Measurements from ENCODE around the gene WWOX.

WWOX gene

DNA sequence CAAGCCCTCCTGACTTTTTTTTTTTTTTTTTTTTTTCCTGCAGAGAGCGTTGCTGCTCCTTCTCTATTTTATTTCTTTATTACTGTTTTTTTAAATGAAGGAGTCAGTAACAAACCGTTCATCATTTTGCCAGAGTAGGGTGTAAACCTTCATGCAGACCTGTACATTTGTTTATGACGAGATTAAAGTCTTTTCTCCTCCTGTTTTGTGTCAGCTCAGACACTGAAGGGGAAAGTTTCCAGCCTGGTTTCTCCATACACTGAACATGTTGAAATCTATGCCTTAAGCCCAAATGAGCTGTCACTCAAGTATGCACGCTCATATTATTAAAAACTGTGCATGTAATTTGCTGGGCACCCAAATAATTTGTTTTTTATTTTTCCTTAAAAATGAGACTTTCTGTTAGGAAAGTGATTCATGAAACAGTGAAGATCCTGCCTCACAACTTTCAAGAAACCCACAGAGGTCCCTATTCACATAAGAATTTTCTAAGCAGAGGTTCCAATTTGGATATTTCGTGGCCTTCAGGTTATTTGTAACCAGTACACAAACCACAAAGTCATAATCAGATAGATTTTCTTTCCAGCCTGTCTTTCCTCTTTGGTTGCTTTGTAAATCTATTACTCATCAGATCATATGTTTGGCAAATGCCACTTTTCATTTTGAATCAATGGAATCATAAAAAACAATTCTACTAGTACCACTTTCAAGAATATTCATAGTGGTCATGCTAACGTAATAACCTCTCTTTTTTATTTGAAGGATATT lies 800.8 kb downstream of the WWOX start:
- no peak for DNase-seq (ENCODE audit: low read depth in 2 of 2)

DNA sequence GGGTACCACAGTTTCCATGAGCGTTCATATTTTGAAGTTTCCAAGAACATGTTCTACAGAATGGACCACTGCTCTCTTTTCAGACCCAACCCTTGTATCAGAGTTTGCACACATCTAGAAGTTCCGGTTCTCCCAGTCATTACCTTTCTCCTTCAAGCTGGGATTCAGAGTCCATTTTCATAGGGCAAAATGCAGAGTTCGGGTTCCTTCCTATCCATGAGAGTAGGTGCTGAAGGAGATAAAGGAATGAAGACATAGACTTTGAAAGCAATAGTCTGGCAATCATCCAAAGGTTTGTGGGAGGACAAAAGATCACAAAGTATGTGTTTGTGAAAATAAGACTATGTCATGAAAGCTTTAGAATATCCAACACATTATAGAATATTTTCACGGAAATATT lies 801.5 kb downstream of the WWOX start:
- DNase-seq (ENCODE audit: low read depth in 2 of 2) = no peak

DNA sequence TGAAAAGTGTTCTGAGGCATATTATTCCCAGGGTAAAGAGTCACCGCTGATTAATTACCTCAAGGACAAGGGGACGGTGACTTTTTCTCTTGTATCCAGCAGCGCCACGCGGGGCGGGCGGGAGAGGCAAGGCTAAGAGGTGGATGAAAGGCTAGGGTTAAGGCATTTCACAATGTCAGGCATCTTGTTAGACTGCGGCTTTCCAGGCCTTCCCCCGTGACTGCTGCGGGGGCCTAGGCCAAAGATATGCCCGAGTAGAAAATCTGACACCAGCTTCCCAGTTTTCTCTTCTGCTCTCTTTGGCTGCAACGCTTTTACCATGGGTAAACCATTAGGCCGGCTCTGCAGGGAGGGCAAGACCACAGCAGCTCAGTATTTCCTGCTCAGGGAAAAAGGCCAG lies 802.9 kb downstream of the WWOX start:
- DNase-seq (ENCODE audit: low read depth in 2 of 2) = no peak

DNA sequence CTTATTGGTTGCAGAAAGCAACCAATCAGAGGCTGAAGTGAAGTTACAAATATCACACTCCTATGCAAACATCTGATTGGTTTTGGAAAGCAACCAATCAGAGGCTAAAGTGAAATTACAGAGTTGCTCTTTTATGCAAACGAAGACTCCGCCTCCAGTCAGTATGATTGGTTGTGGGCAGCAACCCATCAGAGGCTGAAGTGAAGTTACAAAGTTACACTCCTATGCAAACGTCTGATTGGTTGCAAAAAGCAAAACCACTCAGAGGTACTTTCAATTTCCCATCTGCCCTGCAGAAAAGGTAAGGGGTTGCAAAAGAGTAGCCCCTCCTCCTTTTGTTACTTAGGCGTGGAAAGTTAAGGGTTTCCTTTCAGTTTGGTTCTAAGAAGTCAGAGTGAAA lies 803.8 kb downstream of the WWOX start:
- no peak for DNase-seq (ENCODE audit: low read depth in 2 of 2)

DNA sequence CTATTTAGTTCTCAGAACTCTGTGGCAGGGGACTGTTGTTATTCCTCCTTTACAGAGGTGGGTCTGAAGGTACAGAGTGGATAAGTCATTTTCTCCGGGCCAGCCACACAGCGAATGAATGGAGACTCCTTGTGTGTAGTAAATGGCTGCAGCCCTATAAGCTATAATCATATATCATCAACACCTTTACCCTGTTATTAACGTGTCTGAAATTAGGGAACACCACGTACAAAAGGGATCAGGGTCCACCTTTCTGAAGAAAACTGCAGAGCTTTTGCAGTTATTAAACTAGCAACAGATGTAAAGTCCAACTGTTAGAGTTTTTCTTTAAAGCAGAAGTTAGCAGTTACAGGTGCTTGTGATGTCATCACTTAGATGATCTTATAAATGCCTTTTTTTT lies 804.4 kb downstream of the WWOX start:
- no peak for DNase-seq (ENCODE audit: low read depth in 2 of 2)

DNA sequence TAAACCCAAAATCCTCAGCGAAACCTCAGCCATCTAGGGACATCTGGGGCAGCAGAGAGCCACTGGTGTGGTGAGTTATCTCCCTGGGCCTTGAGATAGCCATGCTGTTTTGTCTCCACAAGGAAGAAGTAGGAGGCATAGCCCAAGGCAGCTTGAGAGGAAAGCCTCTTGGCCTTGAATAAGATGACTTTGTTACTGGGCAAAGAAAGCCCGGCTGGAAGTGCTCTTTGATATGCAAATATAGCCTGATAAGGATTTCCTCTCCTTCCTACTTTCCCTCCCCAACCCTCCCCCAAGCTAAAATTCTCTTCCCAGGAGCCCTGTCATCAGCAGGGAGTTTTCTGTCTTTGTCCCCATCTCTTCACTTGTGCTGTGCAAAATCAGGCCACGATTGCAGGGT lies 806.7 kb downstream of the WWOX start:
- DNase-seq (ENCODE audit: low read depth in 2 of 2) = no peak

DNA sequence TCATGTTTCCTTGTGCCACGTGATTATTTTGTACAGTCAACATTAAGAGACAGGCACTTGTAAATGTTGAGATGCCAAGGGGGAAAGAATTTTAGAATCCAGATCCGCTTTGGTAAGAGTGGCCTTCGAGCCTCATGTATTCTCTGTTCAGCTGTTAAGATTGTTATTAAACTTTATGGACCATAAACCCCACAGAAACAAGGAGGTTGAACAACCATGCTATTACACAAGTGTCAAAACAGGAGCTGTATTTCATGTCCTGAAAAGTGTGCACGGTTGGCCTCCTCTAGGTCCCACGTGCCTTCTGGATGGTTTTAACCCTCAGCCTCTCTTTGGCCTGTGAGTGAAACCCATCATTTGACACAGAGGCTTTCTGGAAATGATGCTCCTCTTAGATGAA lies 809.8 kb downstream of the WWOX start:
- DNase-seq (ENCODE audit: low read depth in 2 of 2) = no peak

DNA sequence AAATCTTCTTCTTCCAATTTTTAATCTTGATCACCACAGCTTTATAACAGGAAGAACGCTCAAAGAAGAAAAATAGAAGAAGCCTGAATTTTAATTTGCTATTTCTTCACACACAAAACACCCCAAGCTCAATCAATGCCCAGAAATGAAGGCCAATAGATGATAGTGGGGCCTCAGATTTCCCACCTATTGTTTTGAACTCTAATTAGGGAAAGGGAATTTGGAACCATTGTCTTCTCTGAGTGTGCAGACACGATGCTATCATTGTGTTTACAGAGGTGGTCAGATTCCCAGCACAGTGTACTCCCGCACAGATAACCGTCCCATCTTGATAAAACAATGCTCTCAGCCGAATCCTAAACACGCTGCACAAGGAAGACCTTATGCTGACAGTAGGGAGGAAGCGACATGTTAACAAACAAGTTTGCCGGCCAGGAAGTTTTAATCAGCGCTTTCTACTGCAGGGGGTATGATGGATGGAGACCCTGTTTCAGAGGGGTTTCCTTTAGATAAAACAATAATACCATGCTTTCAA lies 816.4 kb downstream of the WWOX start:
- no peak for DNase-seq (ENCODE audit: low read depth in 2 of 2)

DNA sequence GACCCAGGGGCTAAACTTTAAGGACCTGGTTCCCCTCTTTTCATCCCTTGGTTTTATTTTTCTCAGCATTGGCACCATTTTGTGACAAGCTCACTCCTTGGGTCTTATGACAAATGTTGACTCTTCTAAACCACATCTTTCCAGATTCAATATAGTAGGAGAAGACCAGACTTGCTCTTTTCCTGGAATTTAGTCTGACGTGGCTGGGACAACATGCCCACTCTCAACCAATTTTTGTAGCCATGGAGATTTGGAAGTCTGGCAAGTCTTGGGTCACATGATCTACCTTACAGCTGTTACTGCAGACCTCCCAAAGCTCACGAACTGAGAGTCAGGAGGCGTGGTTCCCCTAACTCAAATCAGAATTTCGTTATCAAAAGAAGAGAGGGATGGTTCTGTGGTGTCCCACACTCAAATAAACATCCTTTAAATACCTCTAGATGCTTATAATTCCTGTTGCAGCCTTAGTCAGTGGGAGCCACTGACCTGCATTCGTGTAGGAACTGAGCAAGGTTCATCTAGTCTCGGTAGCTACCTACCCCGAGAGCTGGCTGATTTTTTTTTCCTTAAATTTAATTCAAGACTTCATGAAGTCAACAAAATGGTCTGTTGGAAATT lies 817.6 kb downstream of the WWOX start:
- DNase-seq (ENCODE audit: low read depth in 2 of 2) = no peak

DNA sequence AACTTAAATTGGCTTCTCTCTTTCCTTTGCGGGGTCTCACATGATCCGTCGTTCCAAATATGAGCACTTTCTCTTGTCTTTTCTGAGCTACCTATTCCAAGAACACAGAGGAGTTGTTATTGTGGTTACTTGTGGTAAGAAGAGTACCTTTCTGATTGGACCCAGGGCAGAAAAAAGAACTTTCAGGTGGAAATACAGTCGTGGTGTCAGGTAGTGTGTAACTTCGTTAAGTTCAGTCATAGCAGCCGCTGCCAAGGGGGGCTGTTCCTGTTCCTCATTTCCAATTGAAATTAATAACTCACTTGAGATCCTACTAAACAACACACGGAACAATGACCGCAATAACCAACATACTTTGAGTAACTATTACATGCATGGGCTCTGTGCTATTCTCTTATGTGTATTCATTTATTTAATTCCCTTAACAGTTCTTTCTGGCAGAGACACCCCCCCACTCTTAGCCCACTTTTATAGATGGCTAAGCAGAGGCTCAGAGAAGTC lies 819.4 kb downstream of the WWOX start:
- DNase-seq (ENCODE audit: low read depth in 2 of 2) = no peak

DNA sequence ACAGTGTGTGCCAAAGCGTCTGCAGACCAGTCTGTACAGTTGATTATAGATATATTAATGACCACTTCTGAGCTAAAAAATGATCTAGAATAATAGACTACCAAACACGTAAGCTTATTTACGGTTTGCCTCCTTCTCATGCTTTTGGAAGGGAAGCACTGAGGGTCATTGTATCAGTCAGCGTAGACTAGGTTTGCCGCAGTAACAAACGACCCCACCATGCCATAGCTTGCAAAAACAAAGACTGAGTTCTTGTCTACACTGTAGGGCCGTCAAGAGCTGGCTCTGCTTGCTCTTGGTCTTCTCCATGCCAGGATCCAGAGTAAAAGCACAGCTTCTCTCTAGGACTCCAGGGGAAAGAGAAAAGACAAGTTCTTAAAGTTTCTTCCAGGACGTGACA lies 820.4 kb downstream of the WWOX start:
- no peak for DNase-seq (ENCODE audit: low read depth in 2 of 2)

DNA sequence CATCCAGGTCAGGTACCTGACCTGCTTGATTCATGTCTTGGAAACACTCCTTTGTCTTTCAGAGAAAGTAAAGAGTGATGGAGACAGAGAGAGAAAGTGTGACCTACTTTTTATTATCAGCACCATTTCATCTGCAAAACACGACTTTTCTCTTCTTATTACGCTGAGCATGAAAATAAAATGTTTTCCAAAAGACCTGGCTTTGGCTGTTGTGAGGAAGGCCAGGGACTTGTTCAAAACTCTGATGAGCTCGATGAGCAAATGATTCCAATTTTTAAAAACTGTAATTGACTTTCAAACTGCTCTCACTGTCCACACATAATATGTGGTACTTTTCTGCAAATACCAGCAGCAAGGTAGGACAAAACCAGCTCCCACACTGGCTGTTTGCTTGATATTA lies 821.2 kb downstream of the WWOX start:
- DNase-seq (ENCODE audit: low read depth in 2 of 2) = no peak

DNA sequence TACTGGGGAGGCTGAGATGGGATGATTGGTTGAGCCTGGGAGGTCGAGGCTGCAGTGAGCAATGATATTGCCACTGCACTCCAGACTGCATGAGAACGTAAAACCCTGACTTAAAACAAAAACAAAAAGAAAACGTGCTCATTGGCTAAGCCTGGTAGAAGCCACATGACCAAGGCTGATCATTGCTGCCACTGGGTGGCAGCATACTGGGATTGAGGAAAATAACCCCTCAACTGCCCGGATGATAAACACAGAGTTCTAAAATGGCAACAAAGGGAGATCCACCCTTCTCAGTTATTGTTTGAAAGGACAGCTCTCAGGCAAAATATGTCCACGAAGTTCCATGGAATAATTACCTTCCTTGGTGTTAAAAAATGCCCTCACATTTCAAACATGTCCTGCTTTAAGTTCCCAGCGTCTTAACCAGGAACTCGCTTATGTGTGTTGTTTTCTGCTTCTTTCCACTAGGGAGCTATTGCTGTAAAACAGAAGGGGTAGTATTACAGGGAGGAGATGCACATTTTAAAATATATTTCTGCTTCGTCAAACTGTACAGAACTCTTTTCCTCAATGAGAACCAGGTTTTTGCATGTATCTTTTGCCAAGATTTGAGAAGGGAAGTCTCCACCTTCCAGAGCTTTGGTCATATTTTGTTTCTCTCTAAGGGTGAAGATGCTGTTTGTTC lies 825.8 kb downstream of the WWOX start:
- peak; percentile 23 to 30 for DNase-seq (ENCODE audit: low read depth in 2 of 2)

DNA sequence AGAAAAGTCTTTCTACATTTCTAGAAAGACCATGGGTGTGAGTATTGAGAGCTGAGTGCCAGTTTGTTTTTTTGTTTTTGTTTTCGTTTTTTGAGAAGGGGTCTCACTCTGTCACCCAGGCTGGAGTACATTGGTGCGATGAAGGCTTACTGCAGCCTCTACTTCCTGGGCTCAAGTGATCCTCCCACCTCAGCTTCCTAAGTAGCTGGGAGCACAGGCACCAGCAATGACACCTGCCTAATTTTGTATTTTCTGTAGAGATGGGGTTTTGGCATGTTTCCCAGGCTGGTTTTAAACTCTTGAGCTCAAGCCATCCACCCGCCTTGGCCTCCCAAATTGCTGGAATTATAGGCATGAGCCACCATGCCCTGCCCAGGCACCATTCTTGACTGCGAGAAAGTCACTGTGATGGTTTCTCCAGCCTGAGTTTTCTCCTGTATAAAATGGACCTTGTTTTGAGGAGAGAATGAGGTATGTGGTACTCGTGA lies 827.3 kb downstream of the WWOX start:
- no peak for DNase-seq (ENCODE audit: low read depth in 2 of 2)

DNA sequence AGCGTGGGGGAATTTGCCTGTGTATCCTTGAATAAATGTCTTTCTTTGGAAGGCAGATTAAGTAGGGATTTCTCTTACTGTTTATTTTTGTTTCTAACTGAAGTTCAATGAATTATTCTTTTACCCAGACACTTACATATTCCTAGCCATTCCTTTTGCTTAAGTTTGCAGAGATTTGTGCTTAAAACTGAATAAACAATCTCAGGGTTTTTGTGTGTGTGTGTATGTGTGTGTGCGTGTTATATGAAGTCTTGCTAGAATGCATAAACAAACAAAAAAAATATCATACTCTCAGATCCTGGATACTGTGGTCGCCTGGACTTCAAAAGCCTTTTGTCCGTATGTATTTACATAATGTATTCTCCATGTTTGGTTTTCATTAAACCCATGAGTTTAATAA lies 828.3 kb downstream of the WWOX start:
- no peak for DNase-seq (ENCODE audit: low read depth in 2 of 2)

DNA sequence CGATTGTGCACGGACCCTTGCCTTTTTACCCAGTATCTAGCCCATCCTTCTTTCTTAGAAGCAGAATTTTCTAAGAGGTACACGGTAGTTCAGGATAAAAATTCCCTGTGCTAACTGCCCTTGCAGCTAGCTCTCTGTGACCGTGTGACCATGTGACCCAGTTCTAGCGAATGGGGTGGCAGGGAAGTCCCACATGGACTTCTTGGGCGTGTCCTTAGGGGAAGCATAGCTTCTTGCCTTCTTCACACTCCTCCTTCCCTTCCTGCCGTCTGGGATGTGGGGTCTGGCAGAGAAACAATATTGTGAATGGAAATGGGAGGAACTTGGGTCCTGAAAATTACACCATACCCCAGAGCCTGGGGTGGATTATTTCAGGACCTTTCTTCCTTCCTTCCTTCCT lies 830.4 kb downstream of the WWOX start:
- DNase-seq (ENCODE audit: low read depth in 2 of 2) = no peak

DNA sequence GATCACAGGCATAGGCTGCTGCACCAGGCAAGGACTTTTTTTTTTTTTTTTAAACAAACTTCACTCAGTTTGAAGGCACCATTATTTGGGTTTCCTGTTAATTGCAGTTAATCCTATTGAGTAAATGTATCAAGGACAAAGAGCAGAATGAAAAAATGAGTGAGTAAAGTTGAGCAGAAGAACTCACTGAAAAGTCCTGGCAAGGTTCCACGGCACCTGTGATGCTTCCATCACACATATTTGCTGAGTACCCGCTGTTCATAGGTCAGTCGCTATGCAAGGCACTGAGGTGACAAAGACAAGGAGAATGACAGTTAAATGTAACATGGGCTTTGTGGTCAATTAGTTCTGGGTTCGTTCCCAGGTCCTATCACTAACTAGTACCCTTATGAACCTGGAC lies 831.1 kb downstream of the WWOX start:
- no peak for DNase-seq (ENCODE audit: low read depth in 2 of 2)

DNA sequence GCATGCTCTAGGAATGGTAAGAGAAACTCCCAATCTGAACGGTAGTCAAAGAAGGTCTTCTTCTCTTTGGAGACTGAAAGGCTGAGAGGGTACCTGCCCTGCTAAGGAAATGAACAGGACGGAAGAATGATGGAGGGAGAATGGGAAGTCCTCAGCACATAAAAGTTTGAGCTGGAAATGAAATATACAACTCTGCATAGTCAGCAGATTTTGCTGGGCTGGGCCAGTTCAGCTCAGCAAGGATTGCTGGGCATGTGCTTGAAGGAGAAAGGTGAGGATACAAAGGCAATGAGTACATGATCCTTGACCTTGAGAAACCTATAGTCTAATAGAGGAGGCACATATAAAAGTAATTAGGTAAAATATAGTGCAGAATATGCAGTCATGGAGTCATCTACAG lies 831.8 kb downstream of the WWOX start:
- no peak for DNase-seq (ENCODE audit: low read depth in 2 of 2)

DNA sequence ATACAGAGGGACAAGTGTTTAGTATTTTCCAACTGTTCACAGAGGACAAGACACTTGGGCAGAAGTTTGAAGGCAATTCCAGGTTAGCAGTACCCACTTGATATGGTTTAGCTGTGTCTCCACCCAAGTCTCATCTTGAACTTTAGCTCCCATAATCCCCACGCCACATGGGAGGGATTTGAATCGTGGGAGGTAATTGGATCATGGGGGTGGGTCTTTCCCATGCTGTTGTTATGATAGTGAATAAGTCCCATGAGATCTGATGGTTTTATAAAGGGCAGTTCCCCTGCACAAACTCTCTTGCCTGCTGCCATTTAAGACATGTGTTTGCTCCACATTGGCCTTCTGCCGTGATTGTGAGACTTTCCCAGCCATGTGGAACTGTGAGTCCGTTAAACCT lies 832.2 kb downstream of the WWOX start:
- no peak for DNase-seq (ENCODE audit: low read depth in 2 of 2)

DNA sequence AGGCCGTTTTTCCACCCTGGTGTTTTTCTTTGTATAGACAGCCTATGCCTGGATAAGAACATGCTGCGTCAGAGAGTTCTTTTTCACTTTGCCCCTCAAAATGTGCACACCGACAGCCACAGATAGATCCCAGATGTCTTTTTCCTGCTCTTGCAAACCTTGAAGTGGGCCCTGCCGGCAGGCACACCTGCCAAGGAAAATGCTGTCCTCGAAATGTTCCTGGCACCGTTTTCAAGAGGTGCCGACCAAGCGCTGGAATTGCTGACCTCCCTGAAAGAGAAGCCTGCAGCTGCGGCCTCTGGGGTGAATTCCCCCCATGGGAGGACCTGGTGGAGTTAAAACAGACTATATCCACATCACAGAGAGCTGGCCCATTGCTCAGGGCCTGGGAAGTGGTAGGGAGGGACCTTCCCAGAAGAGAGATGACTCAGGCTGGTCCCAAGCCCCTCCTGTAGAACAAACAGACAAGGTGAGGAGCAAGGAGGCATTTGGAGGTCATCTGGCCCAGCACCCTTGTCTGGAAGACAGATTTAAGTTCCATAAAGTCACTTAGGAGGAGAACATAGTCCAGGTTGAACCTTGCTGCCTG lies 833.0 kb downstream of the WWOX start:
- DNase-seq (ENCODE audit: low read depth in 2 of 2) = no peak

DNA sequence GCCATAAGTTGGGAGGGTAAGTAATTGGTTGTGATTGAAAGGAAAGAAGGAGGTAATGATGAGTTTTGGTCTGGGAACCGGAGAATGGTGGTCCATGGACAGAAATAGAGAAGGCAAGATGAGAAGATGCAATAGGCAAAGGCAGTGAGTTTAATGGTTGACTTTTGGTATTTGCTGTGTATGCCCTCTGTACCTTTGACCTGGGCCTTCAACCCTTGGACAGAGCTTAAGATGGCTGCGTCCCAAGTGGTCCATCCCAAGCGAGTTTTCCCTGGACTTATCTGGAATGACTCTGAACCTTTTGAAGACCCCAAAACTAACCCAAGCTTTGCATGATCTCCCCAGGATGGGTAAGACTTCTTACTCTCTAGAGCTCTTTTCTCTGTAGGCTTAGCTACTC lies 836.6 kb downstream of the WWOX start:
- no peak for DNase-seq (ENCODE audit: low read depth in 2 of 2)

DNA sequence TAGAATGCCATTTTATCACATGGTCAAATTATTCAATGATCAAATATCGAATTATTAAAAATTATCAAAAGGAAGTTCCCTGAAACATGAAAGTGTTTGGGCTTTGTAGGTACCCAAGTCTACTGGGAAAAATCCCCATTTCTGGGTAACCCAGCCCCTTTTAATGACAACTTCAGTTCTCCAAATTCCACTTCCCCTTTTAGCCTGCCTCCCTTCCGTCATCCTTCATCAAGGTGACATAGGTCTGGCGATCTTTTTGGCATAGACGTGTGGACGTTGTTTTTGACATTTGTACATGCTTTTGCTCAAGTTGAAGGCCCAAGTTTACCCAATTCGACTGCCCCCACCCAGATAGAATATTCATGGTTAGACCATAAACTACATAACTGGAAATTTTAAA lies 840.1 kb downstream of the WWOX start:
- DNase-seq (ENCODE audit: low read depth in 2 of 2) = no peak
